Tibial nerve (tissue), 4 donors: ENCODE data around the gene DPM2.

ENCODE experiments used
- EP300 ChIP-seq, 2 donors: sonication (generic); formaldehyde crosslinking; IDR thresholded peaks; one replicate each; pipeline ENCODE4 v1.6.1; 2017; ENCODE audit warnings: antibody characterized with exemption in 2 of 2, mild to moderate bottlenecking in 1 of 2
- POLR2A ChIP-seq, 2 donors: fragments of 450-650 bp; IDR thresholded peaks; one replicate each; pipeline ENCODE4 v1.6.1; 2017; ENCODE audit warnings: antibody characterized with exemption in 2 of 2, mild to moderate bottlenecking in 2 of 2, moderate library complexity in 2 of 2
- TF ChIP-seq, protein P1 (sequence below), 5 experiments: fragments of 200-600 bp in 3 of 5; fragments of 450-650 bp in 2 of 5; sonication (generic) in 3 of 5; IDR thresholded peaks; one replicate each; pipeline ENCODE4 v1.5.1; 2016 to 2019; ENCODE audit warnings: antibody characterized with exemption in 5 of 5, mild to moderate bottlenecking in 3 of 5, moderate library complexity in 2 of 5

DNA sequence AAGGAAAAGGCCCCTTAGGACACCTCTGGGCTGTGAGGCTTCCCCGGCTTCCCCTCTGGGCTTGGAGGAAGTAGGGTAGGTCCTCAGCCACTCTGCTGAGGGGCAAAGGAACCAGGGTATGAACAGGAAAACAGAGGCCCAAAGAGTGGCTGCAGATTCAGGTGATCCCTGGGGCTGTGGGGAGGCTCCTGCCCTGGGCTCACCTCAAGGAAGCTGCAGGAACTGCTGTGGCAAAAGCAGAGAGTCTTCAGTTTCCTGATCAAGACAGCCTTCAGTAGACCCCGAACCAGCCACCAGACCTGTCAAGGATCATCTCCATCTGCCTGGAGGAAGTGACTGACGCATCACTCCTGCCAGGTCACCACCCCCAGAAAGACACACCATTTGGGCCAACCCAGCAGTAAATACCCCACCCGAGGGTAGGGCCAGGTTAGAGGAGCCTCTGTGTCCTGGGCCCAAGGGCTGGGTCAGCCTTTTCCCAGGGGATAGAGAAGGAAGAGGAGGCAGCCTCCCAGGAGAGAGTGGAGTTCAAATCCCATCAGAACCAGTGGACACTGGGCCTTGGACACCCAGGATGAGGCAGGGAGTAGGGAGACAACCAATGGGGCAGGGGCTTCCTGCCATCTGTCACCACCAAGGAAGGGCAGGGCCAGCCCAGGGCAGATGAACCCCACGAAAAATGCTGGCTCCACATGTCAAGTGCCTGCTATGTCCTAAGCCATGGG is 32.5 kb downstream of the DPM2 start:
- TF ChIP-seq, protein P1, sequence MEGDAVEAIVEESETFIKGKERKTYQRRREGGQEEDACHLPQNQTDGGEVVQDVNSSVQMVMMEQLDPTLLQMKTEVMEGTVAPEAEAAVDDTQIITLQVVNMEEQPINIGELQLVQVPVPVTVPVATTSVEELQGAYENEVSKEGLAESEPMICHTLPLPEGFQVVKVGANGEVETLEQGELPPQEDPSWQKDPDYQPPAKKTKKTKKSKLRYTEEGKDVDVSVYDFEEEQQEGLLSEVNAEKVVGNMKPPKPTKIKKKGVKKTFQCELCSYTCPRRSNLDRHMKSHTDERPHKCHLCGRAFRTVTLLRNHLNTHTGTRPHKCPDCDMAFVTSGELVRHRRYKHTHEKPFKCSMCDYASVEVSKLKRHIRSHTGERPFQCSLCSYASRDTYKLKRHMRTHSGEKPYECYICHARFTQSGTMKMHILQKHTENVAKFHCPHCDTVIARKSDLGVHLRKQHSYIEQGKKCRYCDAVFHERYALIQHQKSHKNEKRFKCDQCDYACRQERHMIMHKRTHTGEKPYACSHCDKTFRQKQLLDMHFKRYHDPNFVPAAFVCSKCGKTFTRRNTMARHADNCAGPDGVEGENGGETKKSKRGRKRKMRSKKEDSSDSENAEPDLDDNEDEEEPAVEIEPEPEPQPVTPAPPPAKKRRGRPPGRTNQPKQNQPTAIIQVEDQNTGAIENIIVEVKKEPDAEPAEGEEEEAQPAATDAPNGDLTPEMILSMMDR (IDR thresholded peaks at IDR 0.05): no peak
- TF ChIP-seq POLR2A (IDR thresholded peaks at IDR 0.05) (no peak), EP300 (IDR thresholded peaks at IDR 0.05) (no peak)
